GM10248 (cell line): ENCODE measurements around the gene TAF11.
"Not testable (repeated sequence)": the region's sequence is repeated elsewhere in the genome, so short reads cannot be mapped to it uniquely, and the experiment has no call there.

Source experiments
- CTCF ChIA-PET: fragments of 300-600 bp; sonication (Branson Sonifier 250); formaldehyde crosslinking; extraction: SDS; loops from one replicate; lab custom pipeline; 2021; ENCODE audit warnings: antibody characterized with exemption; lab: Yijun Ruan, JAX
- POLR2A ChIA-PET: fragments of 350-650 bp; sonication (Branson Sonifier 250); formaldehyde crosslinking; extraction: SDS; loops from one replicate; lab custom pipeline; 2020; ENCODE audit warnings: antibody characterized with exemption; lab: Yijun Ruan, JAX
- DNase-seq: peaks from one replicate; pipeline ENCODE4 v3.0.0; 2012; ENCODE audit errors: extremely low spot score
- TF ChIP-seq, protein P1 (sequence below): IDR thresholded peaks from 2 replicates; pipeline ENCODE4 v1.5.1; 2012; ENCODE audit warnings: mild to moderate bottlenecking, low read depth; ENCODE audit errors: extremely low read depth, missing control alignments, control extremely low read depth

TAF11 gene

DNA sequence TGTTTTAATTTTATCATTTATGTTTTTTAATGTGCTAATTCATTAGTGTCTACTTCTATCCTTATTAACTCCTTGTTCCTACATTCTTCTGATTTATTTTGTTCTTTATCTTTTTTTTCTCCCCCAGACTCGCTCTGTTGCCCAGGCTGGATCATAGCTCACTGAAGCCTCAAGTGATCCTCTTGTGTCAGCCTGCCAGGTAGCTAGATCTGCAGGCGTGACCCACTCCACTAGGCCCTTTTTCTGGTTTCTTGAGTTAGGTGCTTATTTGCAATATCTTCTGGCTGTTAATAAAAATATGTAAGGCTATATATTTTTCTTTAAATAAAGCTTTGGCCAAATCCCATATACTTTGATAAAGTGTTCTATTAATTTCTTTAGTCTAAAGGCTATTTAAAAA is 2.8 kb downstream of the TAF11 start:
- TF ChIP-seq, protein P1, sequence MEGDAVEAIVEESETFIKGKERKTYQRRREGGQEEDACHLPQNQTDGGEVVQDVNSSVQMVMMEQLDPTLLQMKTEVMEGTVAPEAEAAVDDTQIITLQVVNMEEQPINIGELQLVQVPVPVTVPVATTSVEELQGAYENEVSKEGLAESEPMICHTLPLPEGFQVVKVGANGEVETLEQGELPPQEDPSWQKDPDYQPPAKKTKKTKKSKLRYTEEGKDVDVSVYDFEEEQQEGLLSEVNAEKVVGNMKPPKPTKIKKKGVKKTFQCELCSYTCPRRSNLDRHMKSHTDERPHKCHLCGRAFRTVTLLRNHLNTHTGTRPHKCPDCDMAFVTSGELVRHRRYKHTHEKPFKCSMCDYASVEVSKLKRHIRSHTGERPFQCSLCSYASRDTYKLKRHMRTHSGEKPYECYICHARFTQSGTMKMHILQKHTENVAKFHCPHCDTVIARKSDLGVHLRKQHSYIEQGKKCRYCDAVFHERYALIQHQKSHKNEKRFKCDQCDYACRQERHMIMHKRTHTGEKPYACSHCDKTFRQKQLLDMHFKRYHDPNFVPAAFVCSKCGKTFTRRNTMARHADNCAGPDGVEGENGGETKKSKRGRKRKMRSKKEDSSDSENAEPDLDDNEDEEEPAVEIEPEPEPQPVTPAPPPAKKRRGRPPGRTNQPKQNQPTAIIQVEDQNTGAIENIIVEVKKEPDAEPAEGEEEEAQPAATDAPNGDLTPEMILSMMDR, result no peak
- no peak for DNase-seq
- CTCF ChIA-PET, result no interaction called here
- POLR2A ChIA-PET, result no interaction called here

DNA sequence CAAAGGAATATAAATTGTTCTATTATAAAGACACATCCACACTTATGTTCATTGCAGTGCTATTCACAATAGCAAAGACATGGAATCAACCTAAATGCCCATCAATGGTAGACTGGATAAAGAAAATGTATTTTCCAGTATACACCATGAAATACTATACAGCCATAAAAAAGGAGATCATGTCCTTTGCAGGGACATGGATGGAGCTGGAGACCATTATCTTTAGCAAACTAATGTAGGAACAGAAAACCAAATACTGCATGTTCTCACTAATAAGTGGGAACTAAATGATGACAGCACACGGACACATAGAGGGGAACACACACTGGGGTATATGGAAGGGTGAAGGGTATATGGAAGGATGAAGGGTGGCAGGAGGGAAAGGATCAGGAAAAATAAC is 3.8 kb downstream of the TAF11 start:
- DNase-seq, CTCF ChIA-PET, POLR2A ChIA-PET: not testable (repeated sequence)

DNA sequence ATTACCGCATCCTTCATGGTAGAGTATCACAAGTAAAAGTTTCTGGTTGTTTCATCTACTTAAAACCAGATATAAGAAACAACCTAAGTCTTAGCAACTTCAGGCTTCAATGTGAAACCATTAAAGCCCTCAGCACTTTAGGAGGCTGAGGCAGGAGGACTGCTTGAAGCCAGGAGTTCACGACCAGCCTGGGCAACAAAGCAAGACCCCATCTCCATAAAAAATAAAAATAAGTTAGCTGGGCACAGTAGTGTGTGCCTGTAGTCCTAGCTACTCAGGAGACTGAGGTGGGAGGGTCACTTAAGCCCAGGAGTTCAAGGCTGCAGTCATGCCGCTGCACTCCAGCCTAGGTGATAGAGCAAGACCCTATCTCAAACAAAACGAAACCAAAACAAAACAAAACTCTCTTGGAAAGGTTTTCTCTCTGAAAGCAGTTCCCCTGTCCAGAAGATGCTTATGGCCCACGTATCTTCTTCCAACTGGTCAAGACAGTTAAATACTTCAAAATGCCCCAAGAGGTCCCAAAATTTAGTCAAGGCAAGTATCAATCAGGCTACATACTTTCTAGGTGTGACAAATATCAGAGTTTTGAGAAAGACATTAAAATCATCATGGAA is 9.9 kb downstream of the TAF11 start:
- DNase-seq, result no peak
- ChIA-PET CTCF (no interaction called here), POLR2A (no interaction called here)
- TF ChIP-seq, protein P1, result no peak

DNA sequence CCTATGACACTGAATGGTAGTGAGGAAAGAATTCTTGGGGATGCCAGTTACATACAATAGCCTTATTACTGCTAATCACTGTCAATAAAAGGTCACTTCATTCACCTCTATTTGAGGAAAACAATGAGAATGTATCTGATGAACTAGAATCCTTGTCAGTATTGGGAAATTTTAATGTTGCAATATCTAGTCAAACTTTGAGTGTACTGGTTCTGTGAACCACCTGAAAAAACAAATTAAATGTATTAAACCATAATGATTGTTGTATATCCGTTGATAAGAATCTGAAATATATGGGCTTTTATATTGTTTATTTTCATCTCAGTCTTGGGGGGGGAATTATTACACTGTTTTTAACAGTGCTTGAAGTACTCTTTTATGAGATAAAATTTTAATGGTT is 10.6 kb downstream of the TAF11 start:
- DNase-seq, result no peak
- ChIA-PET CTCF (no interaction called here), POLR2A (interaction anchor here (0.6 kb wide), 1 partner anchor 1244 kb away, joined by 4 read pairs; no protein-coding TSS in a partner anchor)
- TF ChIP-seq, protein P1, result no peak

DNA sequence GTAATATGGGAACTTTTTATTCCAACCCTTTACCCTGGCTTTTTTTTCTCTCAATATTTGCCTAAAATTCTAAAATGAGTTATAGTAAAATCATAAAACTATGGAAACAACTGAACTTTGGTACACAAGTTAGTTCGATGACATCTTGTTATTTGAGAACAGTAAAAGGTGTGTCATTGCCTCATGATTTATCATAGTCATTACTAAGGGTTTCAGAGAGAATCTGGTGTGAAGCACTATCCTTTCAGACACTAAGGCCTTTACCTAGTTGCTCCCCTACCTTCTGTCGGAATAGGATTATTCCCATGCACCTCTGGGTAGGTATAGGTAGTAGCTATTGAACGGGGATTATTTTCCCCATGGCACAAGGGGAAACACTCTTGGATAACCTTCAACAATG is 11.4 kb downstream of the TAF11 start:
- ChIA-PET POLR2A (interaction anchor here (0.6 kb wide), 1 partner anchor 1243 kb away, joined by 4 read pairs; no protein-coding TSS in a partner anchor), CTCF (no interaction called here)
- TF ChIP-seq, protein P1, result no peak
- DNase-seq, result no peak

DNA sequence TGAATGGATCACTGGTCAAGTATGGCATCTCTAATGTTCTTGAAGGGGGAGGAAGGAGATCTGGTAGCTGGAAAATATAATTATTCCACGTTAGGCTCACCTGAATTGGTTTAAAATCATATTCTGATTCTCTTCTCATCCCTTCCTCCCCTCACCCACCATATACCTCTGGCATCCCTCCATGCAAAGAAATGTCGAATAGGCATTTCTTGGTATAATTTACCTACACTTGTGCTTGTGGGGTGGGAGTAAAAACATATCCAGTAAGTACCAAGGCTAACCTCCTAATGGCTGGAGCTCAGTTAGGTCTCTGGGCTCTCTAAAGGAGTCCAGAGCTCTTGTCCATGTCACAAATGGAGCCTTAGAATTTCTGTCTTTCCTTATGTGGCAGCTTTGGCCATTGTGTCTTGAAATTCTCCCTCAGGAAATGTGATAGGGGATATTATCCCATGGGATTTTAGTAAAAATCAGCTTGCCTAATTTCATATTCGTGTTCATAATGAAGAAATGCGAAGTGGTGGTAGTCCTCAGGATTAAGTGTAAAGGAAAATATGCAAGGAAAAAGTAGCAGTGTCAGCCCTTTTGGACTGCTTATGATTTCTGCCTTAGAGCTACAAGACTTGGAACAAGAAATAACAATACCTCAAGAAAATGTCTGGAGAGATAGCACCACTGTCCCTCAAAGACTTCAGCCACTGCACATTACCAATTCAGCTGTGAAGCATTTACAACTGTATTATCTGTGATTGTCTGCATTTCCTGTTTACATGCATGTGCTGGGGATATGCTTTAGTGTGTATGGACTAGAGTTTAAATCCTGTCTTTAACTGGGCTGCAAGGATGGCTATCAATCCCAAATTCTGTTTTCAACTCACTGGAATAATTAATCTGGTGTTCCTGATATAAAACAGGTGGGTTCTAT is 12.3 kb downstream of the TAF11 start:
- TF ChIP-seq, protein P1, result no peak
- ChIA-PET POLR2A (no interaction called here), CTCF (interaction anchor here (1.5 kb wide), 1 partner anchor 12 kb away, joined by 4 read pairs; no protein-coding TSS in a partner anchor)
- DNase-seq, result no peak
